Jurkat, Clone E6-1 (cell line): ENCODE measurements around the gene BLM.
"Not testable (repeated sequence)": the region's sequence is repeated elsewhere in the genome, so short reads cannot be mapped to it uniquely, and the experiment has no call there.

ENCODE experiments used
- DNase-seq: peaks from one replicate; pipeline ENCODE4 v3.0.0-alpha.2; 2011; ENCODE audit warnings: low read depth, low spot score
- H3K4me3 ChIP-seq: 2 replicates; pipeline ENCODE4 v1.5.1; 2011; ENCODE audit warnings: mild to moderate bottlenecking, low read length, control low read depth, moderate library complexity

BLM gene

GRCh38 chr15:90834626-90835025, 117.5 kb downstream of the BLM start:
- DNase-seq: no peak
- H3K4me3 ChIP-seq: no peak overlapping the region

DNA sequence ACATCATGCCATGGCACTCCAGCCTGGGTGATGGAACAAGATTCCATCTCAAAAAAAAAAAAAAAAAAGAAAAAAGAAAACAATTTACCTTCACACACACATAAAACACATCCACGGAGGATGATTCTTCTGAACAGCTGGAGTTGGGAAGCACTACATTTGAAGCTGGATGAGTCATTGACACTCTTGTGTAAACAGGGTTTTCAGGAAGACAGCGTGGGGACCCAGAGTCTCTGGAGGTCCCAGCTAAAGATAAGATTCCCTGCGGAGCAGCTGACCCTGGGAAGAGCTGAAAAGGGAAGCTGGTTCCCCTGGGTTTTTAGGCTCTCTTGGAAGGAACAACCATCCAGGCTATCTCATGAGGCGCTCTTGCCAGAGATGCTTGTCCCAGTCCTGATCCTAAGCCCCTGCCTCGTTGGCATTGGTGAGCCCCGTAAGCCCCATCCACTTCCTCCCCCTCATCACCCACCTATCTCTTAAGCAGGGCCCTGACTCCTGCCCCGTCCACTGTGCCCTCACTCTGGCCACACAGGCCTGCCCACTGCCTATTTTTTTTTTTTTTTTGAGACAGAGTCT, 119.2 kb downstream of the BLM start:
- DNase-seq: no peak
- H3K4me3 ChIP-seq: no peak overlapping the region

DNA sequence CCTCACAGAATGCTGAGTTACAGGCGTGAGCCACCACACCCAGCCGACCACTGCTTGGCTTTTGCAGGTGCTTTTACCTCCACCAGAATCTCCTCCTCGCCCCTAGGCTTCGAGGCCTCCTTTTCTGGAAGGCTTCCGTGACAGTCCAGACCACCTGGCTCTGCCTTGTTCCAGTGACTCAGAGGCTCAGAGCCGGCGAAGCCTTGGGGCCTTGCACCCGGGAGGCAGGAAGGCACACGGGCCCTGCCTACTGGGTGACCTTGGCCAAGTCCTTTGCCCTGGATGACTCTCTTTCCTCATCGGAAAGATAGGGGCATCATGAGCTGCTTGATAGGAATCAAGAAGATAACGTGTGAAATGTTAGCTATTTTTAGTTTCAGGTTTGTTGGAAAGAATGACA, 119.9 kb downstream of the BLM start:
- no peak overlapping the region for H3K4me3 ChIP-seq
- no peak for DNase-seq

- peak; percentile 38 for DNase-seq
- no peak overlapping the region for H3K4me3 ChIP-seq
These were observed 121.0 kb downstream of the BLM start for GRCh38 chr15:90838139-90838538.

- no peak overlapping the region for H3K4me3 ChIP-seq
- no peak for DNase-seq
These were observed 121.4 kb downstream of the BLM start for GRCh38 chr15:90838544-90838943.

GRCh38 chr15:90839187-90840071, 122.3 kb downstream of the BLM start:
- no peak for DNase-seq
- H3K4me3 ChIP-seq: no peak overlapping the region

GRCh38 chr15:90840157-90840855, 123.2 kb downstream of the BLM start:
- no peak for DNase-seq

DNA sequence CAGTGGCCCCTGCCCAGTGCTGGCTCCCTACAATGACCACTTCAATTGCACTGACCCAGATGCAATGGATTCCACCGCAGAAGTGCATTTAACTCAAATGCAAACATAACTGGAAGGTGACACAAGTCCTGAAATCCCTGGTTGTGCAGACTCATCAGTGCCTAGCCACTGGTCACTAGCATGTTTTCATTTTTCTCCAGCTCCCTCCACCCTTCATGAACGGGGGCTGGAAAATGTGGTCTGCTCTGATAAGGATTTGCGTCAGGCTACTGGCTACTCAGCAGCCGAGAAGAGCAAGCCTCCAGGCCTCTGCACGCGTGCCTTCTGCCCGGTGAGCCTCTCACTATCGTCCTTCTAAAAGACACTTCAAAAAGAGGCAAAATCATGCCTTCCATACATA, 123.8 kb downstream of the BLM start:
- no peak overlapping the region for H3K4me3 ChIP-seq
- no peak for DNase-seq

More at GRCh38 chr15:90840157-90840855, 123.2 kb downstream of the BLM start:
- no peak overlapping the region for H3K4me3 ChIP-seq

DNA sequence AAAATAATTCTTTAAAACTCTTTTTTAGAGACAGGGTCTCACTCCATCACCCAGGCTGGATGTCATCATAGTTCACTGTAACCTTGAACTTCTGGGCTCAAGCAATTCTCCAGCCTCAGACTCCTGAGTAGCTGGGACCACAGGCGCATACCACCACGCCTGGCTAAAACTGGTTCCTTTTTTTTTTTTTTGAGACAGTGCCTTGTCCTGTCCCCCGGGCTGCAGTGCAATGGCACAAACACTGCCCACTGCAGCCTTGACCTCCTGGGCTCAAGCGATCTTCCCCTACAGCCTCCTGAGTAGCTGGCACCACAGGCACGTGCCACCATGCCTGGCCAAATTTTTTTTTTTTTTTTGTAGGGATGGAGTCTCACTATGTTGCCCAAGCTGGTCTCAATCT, 127.5 kb downstream of the BLM start:
- no peak overlapping the region for H3K4me3 ChIP-seq
- DNase-seq: no peak

DNA sequence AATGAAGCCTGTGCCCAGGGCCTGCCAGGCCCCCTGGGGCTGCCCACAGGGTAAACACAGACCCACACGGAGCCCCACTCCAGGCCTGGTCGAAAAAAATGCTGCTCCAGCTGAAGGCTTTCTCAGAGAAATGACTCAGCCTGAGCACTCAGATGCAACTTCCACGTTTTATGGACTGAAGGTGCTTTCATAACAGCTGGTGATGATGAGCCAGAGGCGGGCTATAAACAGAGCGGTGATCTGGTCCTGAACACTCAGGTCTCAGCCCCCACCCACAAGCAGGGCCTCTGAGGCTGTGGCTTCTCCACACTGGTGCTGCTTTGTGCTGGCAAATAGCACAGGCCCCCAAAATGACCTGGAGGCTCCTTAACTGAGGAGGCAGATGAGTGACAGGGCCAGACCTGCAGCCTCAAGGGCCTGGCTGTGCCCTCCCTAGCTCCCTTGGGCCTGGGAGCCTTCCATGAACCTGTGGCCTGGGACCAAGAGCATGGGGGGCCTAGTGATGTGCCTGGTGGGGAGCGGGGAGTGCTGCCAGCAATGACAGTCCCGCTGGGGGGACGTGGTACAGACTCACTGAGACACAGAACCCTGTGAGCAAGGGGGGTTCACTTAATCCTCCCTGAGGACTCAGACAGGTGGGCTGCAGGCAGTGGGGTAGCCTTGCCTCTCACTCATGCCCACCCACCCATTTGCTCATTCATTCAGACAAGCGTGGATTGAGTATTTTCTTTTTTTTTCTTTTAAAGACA, 128.2 kb downstream of the BLM start:
- DNase-seq: no peak
- no peak overlapping the region for H3K4me3 ChIP-seq

DNA sequence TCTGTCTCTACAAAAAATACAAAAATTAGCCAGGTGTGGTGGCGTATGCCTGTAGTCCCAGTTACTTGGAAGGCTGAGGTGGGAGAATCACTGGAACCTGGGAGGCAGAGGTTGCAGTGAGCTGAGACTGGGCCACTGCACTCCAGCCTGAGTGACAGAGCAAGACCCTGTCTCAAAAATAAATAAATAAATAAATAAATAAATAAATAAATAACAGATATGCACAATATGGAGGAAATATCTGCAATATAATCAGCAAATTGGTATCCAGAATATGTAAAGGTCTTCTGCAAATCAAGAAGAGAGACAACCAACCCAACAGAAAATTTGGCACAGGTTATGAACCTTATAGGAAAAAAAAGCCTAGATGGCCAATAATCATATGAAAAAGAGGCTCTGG, 132.3 kb downstream of the BLM start:
- DNase-seq, H3K4me3 ChIP-seq: not testable (repeated sequence)

- no peak overlapping the region for H3K4me3 ChIP-seq
- DNase-seq: peak; percentile 34
These were observed 134.0 kb downstream of the BLM start for GRCh38 chr15:90851114-90851513.

GRCh38 chr15:90851940-90852339, 134.8 kb downstream of the BLM start:
- no peak overlapping the region for H3K4me3 ChIP-seq
- DNase-seq: no peak

- no peak for DNase-seq
- no peak overlapping the region for H3K4me3 ChIP-seq
These were observed 138.0 kb downstream of the BLM start for GRCh38 chr15:90855139-90855538.

DNA sequence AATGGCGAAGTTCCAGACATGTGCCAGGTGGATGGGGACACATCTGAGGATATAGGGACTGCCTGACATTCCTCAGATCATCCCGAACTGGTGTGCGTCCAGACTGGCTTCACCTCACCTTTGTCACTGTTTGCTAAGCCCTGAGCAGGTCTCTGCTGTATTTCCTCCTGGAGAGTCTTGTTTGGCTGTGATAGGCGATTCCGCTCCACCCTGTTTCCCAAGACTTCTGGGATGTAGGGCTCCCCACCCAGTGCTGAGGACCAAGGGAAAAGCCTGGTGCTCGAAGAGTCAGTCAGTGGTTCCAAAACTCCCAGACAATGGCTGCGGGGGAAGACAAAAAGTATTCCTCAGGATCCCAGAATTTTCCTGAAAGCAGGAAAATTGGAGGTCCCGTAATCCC, 140.2 kb downstream of the BLM start:
- no peak overlapping the region for H3K4me3 ChIP-seq
- no peak for DNase-seq

DNA sequence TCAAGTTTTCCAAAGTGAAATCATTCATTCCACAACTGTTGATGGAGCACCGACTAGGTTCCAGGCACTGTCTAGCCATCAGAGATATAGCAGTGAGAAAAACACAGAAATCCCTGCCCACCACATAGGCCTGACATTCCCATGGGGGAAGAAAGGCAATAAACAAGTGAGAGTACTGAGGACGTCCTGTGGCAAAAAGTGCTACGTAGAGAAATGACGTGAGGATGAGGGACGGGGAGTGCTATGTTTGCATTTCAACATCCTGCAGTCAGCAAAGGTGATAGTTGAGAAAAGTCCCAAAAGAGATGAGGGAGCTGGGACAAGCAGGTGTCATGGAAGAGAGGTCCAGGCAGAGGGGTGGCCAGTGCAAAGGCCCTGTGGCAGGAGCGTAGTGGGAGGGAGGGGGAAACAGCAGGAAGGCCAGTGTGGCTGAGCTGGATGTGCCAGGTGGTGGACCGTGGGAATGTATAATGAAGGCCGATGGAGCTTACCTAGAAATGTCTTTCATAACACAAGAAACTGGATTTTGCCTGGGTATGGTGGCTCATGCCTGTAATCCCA, 140.8 kb downstream of the BLM start:
- DNase-seq: no peak
- no peak overlapping the region for H3K4me3 ChIP-seq

- DNase-seq: no peak
These were observed 142.3 kb downstream of the BLM start for GRCh38 chr15:90859234-90860131.

DNA sequence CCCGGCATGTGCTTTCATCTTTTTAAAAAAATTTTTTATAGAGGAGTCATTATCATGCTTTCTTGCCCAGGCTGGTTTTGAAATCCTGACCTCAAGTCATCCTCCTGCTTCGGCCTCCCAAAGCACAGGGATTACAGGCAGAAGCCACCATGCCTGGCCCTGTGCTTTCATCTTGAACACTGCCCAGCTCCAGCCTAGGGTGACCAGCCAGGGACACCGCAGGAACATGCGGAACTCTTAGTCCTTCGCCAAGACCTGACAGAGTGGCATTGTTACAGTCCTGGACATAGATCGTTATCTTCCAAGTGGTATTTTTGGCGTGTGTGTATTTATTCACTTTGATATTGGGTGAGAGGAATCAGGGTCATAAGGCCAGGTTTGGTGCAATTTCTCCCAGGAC, 143.3 kb downstream of the BLM start:
- no peak overlapping the region for H3K4me3 ChIP-seq
- DNase-seq: no peak

More at GRCh38 chr15:90859234-90860131, 142.3 kb downstream of the BLM start:
- H3K4me3 ChIP-seq: no peak overlapping the region
